HG02623 (cell line): ENCODE data around the gene FAM81A.
"Not testable (repeated sequence)": the region's sequence is repeated elsewhere in the genome, so short reads cannot be mapped to it uniquely, and the experiment has no call there.

Source experiments
- ATAC-seq: cut with Tn5 transposase; IDR thresholded peaks from one replicate; pipeline ENCODE4 v1.9.1; 2021; ENCODE audit warnings: moderate library complexity; ENCODE audit not compliant: unreplicated experiment

FAM81A gene

GRCh38 chr15:59437817-59438624 lies at the start of gene FAM81A:
TSS of gene FAM81A (plus strand) at chr15:59438186. CDS start at chr15:59458627, 20,441 bp downstream.
- ATAC-seq, result peak; percentile 64

- no peak for ATAC-seq
Observed at GRCh38 chr15:59388670-59389069, 49.3 kb upstream of the FAM81A start.

DNA sequence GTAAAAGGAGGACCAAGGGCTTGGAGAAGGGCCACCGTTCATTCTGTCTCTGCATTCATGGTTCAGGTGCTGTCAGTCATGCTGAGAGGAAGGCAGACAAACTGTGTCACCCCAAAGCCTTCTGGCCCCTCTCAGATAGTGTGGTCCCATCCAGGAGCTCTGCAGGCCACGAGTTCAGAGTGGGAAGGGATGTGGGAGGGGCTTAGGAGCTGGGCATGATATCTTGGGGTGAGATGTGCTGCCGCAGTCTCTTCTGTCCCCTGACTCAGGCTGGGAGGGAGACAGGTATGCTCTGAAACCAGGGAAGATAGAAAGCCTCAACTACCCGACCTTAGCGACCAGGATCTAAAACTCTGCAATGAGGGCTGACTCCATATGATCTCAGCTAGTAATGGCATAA lies 45.7 kb upstream of the FAM81A start:
- no peak for ATAC-seq

GRCh38 chr15:59394166-59394661 lies 43.8 kb upstream of the FAM81A start:
- no peak for ATAC-seq

- no peak for ATAC-seq
Observed at GRCh38 chr15:59396211-59396610, 41.8 kb upstream of the FAM81A start.

DNA sequence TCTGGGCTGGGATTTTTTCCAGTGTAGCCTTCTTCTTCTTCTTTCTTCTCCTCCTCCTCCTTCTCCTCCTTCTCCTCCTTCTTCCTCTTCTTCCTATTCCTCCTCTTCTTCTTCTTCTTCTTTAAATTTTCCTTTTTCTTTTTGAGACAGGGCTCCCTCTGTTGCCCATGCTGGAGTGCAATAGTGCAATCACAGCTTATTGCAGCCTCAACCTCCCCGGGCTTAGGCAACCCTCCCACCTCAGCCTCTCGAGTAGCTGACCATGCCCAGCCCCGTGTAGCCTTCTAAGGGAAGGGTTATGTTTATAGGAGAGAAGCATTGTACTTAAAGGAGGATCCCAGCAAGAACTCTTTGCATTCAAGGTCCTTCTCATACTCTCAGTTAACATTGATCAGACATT lies 41.3 kb upstream of the FAM81A start:
- ATAC-seq, result no peak

DNA sequence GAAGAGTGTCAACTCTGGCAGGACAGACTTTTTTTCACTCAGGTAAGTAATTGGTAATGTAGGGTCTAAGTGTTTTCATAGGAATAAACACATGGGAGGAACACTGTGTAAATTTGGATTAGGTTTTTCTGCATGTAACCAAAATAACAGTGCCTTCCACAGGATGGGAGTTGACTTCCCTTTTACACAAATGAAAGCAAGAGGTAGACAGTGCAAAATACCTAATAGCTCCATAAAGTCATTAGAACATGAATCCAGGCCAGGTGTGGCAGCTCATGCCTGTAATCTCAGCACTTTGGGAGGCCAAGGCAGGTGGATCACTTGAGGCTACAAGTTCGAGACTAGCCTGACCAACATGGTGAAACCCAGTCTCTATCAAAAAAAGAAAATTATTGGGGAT lies 39.8 kb upstream of the FAM81A start:
- ATAC-seq, result no peak

DNA sequence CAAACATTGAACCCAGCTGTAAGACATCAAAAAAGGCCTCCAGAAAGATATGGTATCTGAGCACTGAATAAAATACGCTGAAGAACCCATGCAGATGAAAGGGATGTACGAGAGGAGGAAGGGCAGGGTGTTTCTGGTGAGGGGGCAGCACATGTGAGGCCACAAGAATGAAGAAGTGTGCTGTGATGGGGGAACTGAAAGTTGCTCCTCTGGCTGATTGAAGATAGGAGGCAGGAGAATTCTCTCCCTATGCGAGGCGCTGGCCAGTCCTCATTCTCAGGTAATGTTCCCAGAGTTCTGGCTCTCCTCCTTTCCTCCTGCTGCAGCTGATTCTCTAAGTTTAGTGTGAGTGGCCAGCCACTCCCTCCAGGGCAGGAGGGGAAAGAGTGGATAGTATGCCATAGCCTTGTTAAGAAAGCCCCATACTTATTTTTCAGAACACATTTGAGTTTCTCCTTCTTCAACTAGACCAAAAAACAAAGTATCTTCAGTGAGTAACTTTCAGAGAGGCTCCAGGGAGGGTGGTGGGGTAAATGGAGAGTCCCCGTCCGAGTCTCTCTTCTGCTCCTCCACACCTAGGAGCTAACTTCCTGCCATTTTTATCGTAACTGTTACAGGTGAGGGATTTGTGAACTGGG lies 38.4 kb upstream of the FAM81A start:
- peak; percentile 80 for ATAC-seq

GRCh38 chr15:59400103-59400813 lies 37.7 kb upstream of the FAM81A start:
- ATAC-seq, result no peak

GRCh38 chr15:59401051-59401823 lies 36.7 kb upstream of the FAM81A start:
- ATAC-seq, result not testable (repeated sequence)

- ATAC-seq, result no peak
Observed at GRCh38 chr15:59401824-59402569, 36.0 kb upstream of the FAM81A start.

- no peak for ATAC-seq
Observed at GRCh38 chr15:59405079-59405478, 32.9 kb upstream of the FAM81A start.

- no peak for ATAC-seq
Observed at GRCh38 chr15:59406446-59406845, 31.5 kb upstream of the FAM81A start.

DNA sequence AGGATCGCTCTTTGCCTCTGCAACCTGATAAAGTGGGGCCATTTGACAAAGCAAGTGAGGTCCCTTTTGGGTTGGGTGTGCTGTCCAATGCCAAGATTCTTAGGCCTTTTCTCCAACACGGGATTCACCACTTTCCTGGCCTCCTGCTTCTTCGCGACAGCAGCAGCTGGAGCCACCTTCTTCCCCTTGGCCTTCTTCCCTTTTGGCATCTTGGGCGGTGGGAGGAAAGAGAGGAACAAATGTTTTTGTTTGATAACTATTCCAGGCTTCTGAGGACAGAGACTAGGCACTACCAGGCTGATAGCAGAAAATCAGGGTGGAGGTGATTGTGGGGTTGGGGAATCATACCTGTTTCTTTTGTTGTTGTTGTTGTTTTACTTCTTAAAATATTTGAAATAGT lies 30.0 kb upstream of the FAM81A start:
- ATAC-seq, result no peak

DNA sequence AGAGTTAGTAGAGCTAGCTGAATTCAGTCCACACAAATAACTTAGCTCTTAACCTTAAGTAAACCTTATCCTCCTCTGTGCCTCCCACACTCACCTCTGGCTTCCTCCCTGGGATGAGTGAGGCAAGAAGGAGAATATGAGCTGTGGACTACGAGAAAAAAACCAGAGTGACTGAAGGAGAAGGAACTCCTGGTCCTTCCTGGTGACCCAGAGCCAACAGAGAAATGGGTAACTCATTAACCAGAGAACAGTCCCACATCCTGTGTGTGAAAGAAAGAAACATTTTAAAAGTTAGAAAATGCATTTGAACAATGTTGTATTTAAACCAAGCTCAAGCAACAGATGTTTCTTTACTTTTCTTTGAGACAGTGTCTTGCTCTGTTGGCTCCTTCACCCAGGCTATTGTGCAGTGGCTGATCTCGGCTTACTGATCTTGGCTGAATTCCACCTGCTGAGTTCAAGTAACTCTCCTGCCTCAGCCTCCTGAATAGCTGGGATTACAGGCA lies 27.5 kb upstream of the FAM81A start:
- ATAC-seq, result no peak

DNA sequence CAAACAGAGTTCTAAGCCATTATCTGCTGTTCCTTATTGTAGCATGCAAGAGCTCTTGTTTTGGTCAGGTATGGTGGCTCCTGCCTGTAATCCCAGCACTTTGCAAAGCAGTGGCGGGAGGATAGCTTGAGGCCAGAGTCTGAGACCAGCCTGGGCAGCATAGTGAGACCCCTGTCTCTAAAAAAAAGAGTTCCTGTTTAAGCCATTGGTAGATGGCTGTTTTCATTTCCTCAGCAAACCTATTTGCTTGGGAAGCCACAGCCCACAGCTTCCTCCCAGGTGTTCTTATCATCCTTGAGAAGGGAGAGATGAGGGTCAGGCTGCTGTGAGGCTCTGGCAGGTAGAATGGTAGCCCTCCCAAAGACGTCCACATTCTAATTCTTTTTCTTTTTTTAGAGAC lies 24.4 kb upstream of the FAM81A start:
- no peak for ATAC-seq

DNA sequence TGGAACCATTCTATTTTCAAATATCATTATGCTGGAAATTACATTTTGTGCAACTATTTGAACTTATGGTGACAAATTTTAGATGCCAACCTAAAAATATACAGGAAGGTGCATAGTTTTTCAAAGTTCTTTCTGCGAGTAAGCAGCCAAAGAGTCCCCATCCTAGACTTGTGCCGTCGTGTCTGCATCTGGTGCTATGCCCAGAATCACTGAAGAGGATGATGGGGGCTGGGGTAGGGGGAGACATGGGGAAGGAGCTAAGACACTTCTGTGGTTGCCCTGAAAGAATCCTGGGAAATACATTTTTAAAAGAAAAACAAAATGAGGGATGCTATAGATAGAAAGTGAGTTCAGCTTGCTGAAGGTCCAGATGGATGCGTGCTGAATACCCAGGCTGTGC lies 21.2 kb upstream of the FAM81A start:
- no peak for ATAC-seq

DNA sequence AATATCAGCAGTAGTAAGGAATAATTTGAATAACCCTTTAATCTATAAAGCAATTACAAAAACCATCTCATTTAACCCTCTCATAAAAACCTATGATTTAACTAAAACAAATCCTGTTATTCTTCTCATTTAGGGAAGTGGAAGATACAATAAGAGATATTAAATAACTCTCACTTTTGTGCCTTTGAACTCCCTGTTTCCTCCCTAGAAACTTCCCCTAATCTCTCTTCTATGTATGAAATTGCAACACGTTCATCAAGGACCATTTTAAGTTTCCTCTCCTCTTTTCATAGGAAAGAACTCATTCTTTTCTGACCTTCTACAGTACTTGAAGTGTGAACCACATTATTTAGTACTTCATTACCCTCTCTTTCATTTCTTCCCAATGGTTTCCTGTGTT lies 18.8 kb upstream of the FAM81A start:
- ATAC-seq, result no peak

GRCh38 chr15:59420108-59420507 lies 17.9 kb upstream of the FAM81A start:
- no peak for ATAC-seq

DNA sequence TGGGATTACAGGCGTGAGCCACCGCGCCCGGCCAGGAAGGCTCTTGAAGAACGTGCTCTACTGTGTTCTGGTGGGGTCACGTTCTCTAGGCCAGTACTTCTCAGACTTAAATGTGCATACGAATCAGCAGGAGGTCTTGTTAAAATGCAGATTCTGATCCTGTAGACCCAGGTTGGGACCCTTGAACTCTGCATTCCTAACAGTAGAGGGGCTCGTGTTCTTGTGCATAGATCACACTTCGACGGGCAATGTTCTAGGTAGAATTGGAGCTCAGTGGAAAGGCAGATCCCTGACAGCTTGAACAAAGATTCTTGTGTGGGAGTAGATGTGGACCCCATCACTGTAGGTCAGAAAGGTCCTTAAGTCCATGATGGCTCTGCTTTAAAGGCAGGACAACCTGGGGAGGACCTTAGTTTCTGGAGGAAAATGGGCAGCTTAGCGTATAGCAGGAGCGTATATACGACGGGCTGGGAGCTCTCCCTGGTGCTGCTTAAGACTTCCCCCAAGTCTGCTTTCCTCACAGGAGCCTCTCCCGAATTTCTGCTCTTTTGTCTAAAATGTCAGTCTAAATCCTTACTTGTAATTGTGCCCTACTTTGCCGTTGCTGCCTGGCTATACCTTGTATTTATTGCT lies 16.9 kb upstream of the FAM81A start:
- ATAC-seq, result no peak
